Tibial nerve (tissue), 4 donors: ENCODE data around the gene AIFM3. TPM values are rescaled to one million over a fixed set of nuclear protein-coding genes. Genes with fewer than 3 reads are reported as not detected.

ENCODE experiments used
- DNase-seq, 2 donors: peaks; one replicate each; pipeline ENCODE4 v3.0.0-alpha.2; 2019; ENCODE audit warnings: low spot score in 2 of 2
- H3K27ac ChIP-seq, 4 donors: fragments of 200-600 bp; sonication (generic) in 3 of 4; one replicate each; pipeline ENCODE4 v1.5.1; 2017 to 2019; ENCODE audit warnings: mild to moderate bottlenecking in 1 of 4
- H3K27me3 ChIP-seq, 2 donors: fragments of 200-600 bp; sonication (generic) in 1 of 2; one replicate each; pipeline versions ENCODE4 v1.5.1 to v1.6.0; 2017 to 2019
- H3K36me3 ChIP-seq, 3 donors: fragments of 200-600 bp; sonication (generic); one replicate each; pipeline ENCODE4 v1.5.1; 2018 to 2019
- H3K4me1 ChIP-seq, 4 donors: fragments of 200-600 bp; sonication (generic) in 3 of 4; one replicate each; pipeline ENCODE4 v1.5.1; 2017 to 2019
- H3K4me3 ChIP-seq, 4 donors: fragments of 200-600 bp; sonication (generic) in 3 of 4; one replicate each; pipeline ENCODE4 v1.5.1; 2017 to 2019; ENCODE audit warnings: mild to moderate bottlenecking in 1 of 4, moderate library complexity in 1 of 4
- H3K9me3 ChIP-seq, 4 donors: fragments of 200-600 bp; sonication (generic) in 3 of 4; one replicate each; pipeline ENCODE4 v1.5.1; 2017 to 2019
- CTCF ChIP-seq, 5 experiments: fragments of 200-600 bp in 3 of 5; fragments of 450-650 bp in 2 of 5; sonication (generic) in 3 of 5; IDR thresholded peaks; one replicate each; pipeline ENCODE4 v1.5.1; 2016 to 2019; ENCODE audit warnings: antibody characterized with exemption in 5 of 5, mild to moderate bottlenecking in 3 of 5, moderate library complexity in 2 of 5
- EP300 ChIP-seq, 2 donors: sonication (generic); formaldehyde crosslinking; IDR thresholded peaks; one replicate each; pipeline ENCODE4 v1.6.1; 2017; ENCODE audit warnings: antibody characterized with exemption in 2 of 2, mild to moderate bottlenecking in 1 of 2
- POLR2A ChIP-seq, 2 donors: fragments of 450-650 bp; IDR thresholded peaks; one replicate each; pipeline ENCODE4 v1.6.1; 2017; ENCODE audit warnings: antibody characterized with exemption in 2 of 2, mild to moderate bottlenecking in 2 of 2, moderate library complexity in 2 of 2
- WGBS, 2 donors: methylation state at CpG; one replicate each; pipeline ENCODE4 v1.1.5; 2018; 5-methylcytosine and 5-hydroxymethylcytosine counted together
- total RNA-seq, 4 donors: library from RNA; depleted of rRNA; stranded (reverse); fragments of >200 nt; gene quantifications; one replicate each; pipeline ENCODE4 v1.1.0, GENCODE V29; 2016

AIFM3 gene
- total RNA-seq, 4 donors from 2014 or later: 0.59 to 3.1 (median 1.8) TPM

DNA sequence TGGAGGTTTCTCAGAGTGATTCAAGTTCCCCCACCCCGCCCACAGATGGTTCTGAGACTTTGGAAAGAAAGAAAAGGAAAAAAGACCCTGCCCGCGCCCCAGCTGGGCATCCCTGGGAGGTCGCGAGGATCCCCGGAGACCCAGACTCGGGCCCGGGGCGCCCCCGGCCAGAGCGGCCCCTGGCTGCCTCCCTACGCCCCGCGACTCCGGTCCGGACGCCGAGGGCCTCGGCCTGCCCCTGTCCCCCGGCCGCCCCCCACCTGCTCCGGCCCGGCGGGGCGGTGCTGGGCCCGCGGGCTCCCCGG lies 2.3 kb upstream of the AIFM3 start:
- Histone ChIP-seq H3K27me3 (peaks cover 0 to 23% of the 10 kb centered on the region in 2 donors), H3K36me3 (no peaks in the 10 kb centered on the region), H3K9me3 (no peaks in the 10 kb centered on the region), H3K27ac (no peak overlapping the region), H3K4me3 (peak overlapping the region in 3 of 4 donors; percentile 5 to 47 (median 33)), H3K4me1 (peaks cover 0 to 19% (median 11%) of the 10 kb centered on the region in 4 donors)
- no peak for DNase-seq
- no peak for TF ChIP-seq EP300 (IDR thresholded peaks at IDR 0.05)
- no peak for TF ChIP-seq POLR2A (IDR thresholded peaks at IDR 0.05)
- TF ChIP-seq CTCF (IDR thresholded peaks at IDR 0.05): no peak
- WGBS, 2 donors: 2 to 9% methylated on average over 12 to 28 of the region's 28 CpGs

GRCh38 chr22:20965104-20965887 lies 1.8 kb upstream of the AIFM3 start:
- Histone ChIP-seq H3K27ac (no peak overlapping the region), H3K4me1 (peaks cover 0 to 19% (median 11%) of the 10 kb centered on the region in 4 donors), H3K4me3 (peak overlapping the region in 3 of 4 donors; percentile 5 to 47 (median 44)), H3K9me3 (no peaks in the 10 kb centered on the region), H3K27me3 (peaks cover 0 to 23% of the 10 kb centered on the region in 2 donors), H3K36me3 (no peaks in the 10 kb centered on the region)
- TF ChIP-seq CTCF (IDR thresholded peaks at IDR 0.05) (no peak), EP300 (IDR thresholded peaks at IDR 0.05) (no peak), POLR2A (IDR thresholded peaks at IDR 0.05) (no peak)
- 19 to 29% methylated on average over 19 to 25 of the region's 65 CpGs for WGBS, 2 donors
- no peak for DNase-seq

- DNase-seq: no peak
- Histone ChIP-seq H3K4me3 (no peak overlapping the region), H3K4me1 (peaks cover 0 to 19% (median 11%) of the 10 kb centered on the region in 4 donors), H3K36me3 (no peaks in the 10 kb centered on the region), H3K9me3 (no peaks in the 10 kb centered on the region), H3K27ac (no peak overlapping the region), H3K27me3 (peaks cover 0 to 23% of the 10 kb centered on the region in 2 donors)
- WGBS, 2 donors: 82 to 84% methylated on average over 7 to 9 of the region's 13 CpGs
- TF ChIP-seq CTCF (IDR thresholded peaks at IDR 0.05): no peak
- TF ChIP-seq POLR2A (IDR thresholded peaks at IDR 0.05): no peak
- no peak for TF ChIP-seq EP300 (IDR thresholded peaks at IDR 0.05)
These were observed 883 bp upstream of the AIFM3 start for GRCh38 chr22:20965888-20966855.

DNA sequence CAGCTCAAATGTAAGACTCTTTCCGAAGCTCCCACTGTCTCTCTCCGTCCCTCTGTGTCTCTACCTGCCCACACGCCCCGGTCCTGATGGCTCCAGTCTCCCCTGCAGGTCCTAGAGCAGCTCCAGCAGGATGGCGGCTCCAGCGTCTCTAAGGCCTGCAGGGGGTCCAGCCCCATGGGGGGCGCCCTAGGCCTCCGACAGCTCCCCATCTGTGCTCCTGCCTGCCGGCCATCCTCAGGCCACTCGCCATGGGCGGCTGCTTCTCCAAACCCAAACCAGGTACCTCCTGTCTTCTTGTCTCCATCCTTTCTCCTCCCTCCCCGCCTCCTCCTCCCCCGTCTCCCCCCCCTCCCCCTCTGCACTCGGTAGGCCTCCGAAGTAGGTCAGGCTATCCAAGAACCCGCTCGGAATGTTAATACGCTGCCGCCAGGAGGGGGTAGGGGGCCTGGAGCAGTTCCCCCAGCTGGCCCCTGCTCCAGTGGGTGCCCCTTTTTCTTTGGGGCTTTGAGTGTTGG lies 699 bp downstream of the AIFM3 start:
- Histone ChIP-seq H3K27ac (no peak overlapping the region), H3K27me3 (peaks cover 0 to 23% of the 10 kb centered on the region in 2 donors), H3K36me3 (no peaks in the 10 kb centered on the region), H3K4me1 (peaks cover 0 to 19% (median 11%) of the 10 kb centered on the region in 4 donors), H3K4me3 (no peak overlapping the region), H3K9me3 (no peaks in the 10 kb centered on the region)
- 48 to 56% methylated on average over 18 to 19 of the region's 19 CpGs for WGBS, 2 donors
- no peak for TF ChIP-seq CTCF (IDR thresholded peaks at IDR 0.05)
- TF ChIP-seq POLR2A (IDR thresholded peaks at IDR 0.05): no peak
- TF ChIP-seq EP300 (IDR thresholded peaks at IDR 0.05): no peak
- DNase-seq: no peak
